DOHH2 (cell line): ENCODE data around the gene KIFC1.

Source experiments
- CTCF ChIP-seq: fragments of 200-600 bp; sonication (generic); IDR thresholded peaks from one replicate; pipeline ENCODE4 v1.5.1; 2014; ENCODE audit warnings: antibody characterized with exemption, mild to moderate bottlenecking, low read depth, low read length; ENCODE audit not compliant: poor library complexity, severe bottlenecking
- EZH2phosphoT487 ChIP-seq: fragments of 200-600 bp; sonication (generic); IDR thresholded peaks from 2 replicates; pipeline ENCODE4 v1.6.1; 2017; ENCODE audit warnings: borderline replicate concordance, mild to moderate bottlenecking, antibody characterized with exemption, low read length, moderate library complexity, mixed read lengths

GRCh38 chr6:33437666-33438065 is 46.0 kb downstream of the KIFC1 start:
- TF ChIP-seq CTCF (no peak), EZH2phosphoT487 (no peak)
